OCI-LY1 (cell line): ENCODE measurements around the gene UBQLN3.

Experiments
- EZH2 ChIP-seq: fragments of 200-600 bp; sonication (generic), shearing (Covaris generic); IDR thresholded peaks from 2 replicates; pipeline ENCODE4 v1.8.0; 2017; ENCODE audit warnings: borderline replicate concordance, mixed run types, mild to moderate bottlenecking, antibody characterized with exemption, low read length, moderate library complexity, mixed read lengths
- TF ChIP-seq, protein P1 (sequence below): fragments of 200-600 bp; sonication (generic), shearing (Covaris generic); IDR thresholded peaks from 2 replicates; pipeline ENCODE4 v1.5.1; 2017; ENCODE audit warnings: mild to moderate bottlenecking, antibody characterized with exemption, low read length, moderate library complexity, mixed read lengths

DNA sequence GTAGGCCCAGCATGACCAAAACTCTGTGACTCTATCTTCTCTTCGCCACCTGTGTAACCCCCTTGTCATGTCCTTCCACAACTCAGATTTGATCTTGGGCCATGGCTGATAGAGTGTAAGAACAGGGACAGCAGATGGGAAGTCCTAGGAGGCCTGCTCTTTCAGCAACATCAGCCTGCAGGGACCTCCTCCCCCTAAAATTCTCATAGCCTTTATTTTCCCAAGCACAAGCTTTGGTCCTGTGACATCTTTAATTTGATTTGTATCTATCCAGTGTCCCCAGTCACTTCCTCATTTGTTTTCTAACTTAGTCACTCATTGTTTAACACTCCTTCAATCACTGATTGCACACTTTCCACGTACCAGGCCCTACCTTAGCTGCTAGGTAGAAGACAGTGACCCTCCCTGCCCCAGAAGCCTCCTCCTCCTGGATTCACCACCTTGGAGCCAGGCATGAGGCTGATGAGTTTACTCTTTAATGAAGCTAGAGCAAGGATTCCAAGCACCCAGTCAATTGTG, 5.3 kb downstream of the UBQLN3 start:
- TF ChIP-seq, protein P1, sequence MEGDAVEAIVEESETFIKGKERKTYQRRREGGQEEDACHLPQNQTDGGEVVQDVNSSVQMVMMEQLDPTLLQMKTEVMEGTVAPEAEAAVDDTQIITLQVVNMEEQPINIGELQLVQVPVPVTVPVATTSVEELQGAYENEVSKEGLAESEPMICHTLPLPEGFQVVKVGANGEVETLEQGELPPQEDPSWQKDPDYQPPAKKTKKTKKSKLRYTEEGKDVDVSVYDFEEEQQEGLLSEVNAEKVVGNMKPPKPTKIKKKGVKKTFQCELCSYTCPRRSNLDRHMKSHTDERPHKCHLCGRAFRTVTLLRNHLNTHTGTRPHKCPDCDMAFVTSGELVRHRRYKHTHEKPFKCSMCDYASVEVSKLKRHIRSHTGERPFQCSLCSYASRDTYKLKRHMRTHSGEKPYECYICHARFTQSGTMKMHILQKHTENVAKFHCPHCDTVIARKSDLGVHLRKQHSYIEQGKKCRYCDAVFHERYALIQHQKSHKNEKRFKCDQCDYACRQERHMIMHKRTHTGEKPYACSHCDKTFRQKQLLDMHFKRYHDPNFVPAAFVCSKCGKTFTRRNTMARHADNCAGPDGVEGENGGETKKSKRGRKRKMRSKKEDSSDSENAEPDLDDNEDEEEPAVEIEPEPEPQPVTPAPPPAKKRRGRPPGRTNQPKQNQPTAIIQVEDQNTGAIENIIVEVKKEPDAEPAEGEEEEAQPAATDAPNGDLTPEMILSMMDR, result no peak
- TF ChIP-seq EZH2, result no peak
